Suprapubic skin (tissue), 4 donors: ENCODE data around the gene SFSWAP. TPM values are rescaled to one million over a fixed set of nuclear protein-coding genes. Genes with fewer than 3 reads are reported as not detected.

ENCODE experiments used
- DNase-seq, 2 donors: peaks; one replicate each; pipeline ENCODE4 v3.0.0-alpha.2; 2019; ENCODE audit warnings: low spot score in 2 of 2
- H3K27ac ChIP-seq: fragments of 200-600 bp; sonication (generic); one replicate; pipeline ENCODE4 v1.5.1; 2019
- H3K27me3 ChIP-seq: fragments of 200-600 bp; sonication (generic); one replicate; pipeline ENCODE4 v1.5.1; 2019
- H3K36me3 ChIP-seq: fragments of 200-600 bp; sonication (generic); one replicate; pipeline ENCODE4 v1.5.1; 2019
- H3K4me1 ChIP-seq: fragments of 200-600 bp; sonication (generic); one replicate; pipeline ENCODE4 v1.5.1; 2019
- H3K4me3 ChIP-seq: fragments of 200-600 bp; sonication (generic); one replicate; pipeline ENCODE4 v1.5.1; 2019; ENCODE audit warnings: mild to moderate bottlenecking
- H3K9me3 ChIP-seq: fragments of 200-600 bp; sonication (generic); one replicate; pipeline ENCODE4 v1.5.1; 2019
- EP300 ChIP-seq: sonication (generic); formaldehyde crosslinking; IDR thresholded peaks from one replicate; pipeline ENCODE4 v1.6.1; 2017; ENCODE audit warnings: antibody characterized with exemption
- POLR2A ChIP-seq, 2 donors: fragments of 450-650 bp; IDR thresholded peaks; one replicate each; pipeline ENCODE4 v1.6.1; 2017; ENCODE audit warnings: antibody characterized with exemption in 2 of 2, mild to moderate bottlenecking in 2 of 2, moderate library complexity in 2 of 2
- POLR2AphosphoS5 ChIP-seq, 3 donors: sonication (generic); formaldehyde crosslinking; IDR thresholded peaks; one replicate each; pipeline ENCODE4 v1.6.1; 2017; ENCODE audit warnings: antibody characterized with exemption in 3 of 3
- WGBS: methylation state at CpG from one replicate; pipeline ENCODE4 v1.1.5; 2018; 5-methylcytosine and 5-hydroxymethylcytosine counted together
- total RNA-seq, 4 donors: library from RNA; depleted of rRNA; stranded (reverse); fragments of >200 nt; gene quantifications; one replicate each; pipeline ENCODE4 v1.1.0, GENCODE V29; 2016
- TF ChIP-seq, protein P1 (sequence below), 2 donors: fragments of 200-600 bp in 1 of 2; fragments of 450-650 bp in 1 of 2; sonication (generic) in 1 of 2; IDR thresholded peaks; one replicate each; pipeline ENCODE4 v1.5.1; 2016 to 2019; ENCODE audit warnings: antibody characterized with exemption in 2 of 2, mild to moderate bottlenecking in 1 of 2, moderate library complexity in 1 of 2

SFSWAP gene
- total RNA-seq, 4 donors from 2014 or later, result 41.3 to 107 (median 49.9) TPM

- H3K9me3 ChIP-seq, result no peaks in the 10 kb centered on the region
- peaks cover 49% of the 10 kb centered on the region for H3K27me3 ChIP-seq
- 83% methylated on average over 20 of the region's 23 CpGs for WGBS
- no peak overlapping the region for H3K4me3 ChIP-seq
- DNase-seq, result peak in 1 of 2 donors; percentile 62
- H3K36me3 ChIP-seq, result no peaks in the 10 kb centered on the region
- peaks cover 37% of the 10 kb centered on the region for H3K4me1 ChIP-seq
- no peak overlapping the region for H3K27ac ChIP-seq
- TF ChIP-seq, protein P1, sequence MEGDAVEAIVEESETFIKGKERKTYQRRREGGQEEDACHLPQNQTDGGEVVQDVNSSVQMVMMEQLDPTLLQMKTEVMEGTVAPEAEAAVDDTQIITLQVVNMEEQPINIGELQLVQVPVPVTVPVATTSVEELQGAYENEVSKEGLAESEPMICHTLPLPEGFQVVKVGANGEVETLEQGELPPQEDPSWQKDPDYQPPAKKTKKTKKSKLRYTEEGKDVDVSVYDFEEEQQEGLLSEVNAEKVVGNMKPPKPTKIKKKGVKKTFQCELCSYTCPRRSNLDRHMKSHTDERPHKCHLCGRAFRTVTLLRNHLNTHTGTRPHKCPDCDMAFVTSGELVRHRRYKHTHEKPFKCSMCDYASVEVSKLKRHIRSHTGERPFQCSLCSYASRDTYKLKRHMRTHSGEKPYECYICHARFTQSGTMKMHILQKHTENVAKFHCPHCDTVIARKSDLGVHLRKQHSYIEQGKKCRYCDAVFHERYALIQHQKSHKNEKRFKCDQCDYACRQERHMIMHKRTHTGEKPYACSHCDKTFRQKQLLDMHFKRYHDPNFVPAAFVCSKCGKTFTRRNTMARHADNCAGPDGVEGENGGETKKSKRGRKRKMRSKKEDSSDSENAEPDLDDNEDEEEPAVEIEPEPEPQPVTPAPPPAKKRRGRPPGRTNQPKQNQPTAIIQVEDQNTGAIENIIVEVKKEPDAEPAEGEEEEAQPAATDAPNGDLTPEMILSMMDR (IDR thresholded peaks at IDR 0.05), result no peak
- TF ChIP-seq POLR2A (IDR thresholded peaks at IDR 0.05) (no peak), EP300 (no peak), POLR2AphosphoS5 (IDR thresholded peaks at IDR 0.05) (no peak)
These were observed 115.4 kb downstream of the SFSWAP start for GRCh38 chr12:131826097-131826928.

GRCh38 chr12:131827961-131828534 lies 117.2 kb downstream of the SFSWAP start, which contains the start of gene MMP17:
MMP17 (plus strand) TSS chr12:131828393; CDS start chr12:131828495, 102 bp downstream.
- Histone ChIP-seq H3K36me3 (no peaks in the 10 kb centered on the region), H3K4me3 (peak within 1 kb of the TSS; percentile 68), H3K9me3 (no peaks in the 10 kb centered on the region), H3K27me3 (peaks cover 60% of the 10 kb centered on the region), H3K27ac (peak within 1 kb of the TSS; percentile 14), H3K4me1 (peaks cover 47% of the 10 kb centered on the region)
- 0% methylated on average over 6 of the region's 86 CpGs for WGBS
- TF ChIP-seq, protein P1 (IDR thresholded peaks at IDR 0.05), result no peak
- TF ChIP-seq EP300 (no peak), POLR2AphosphoS5 (IDR thresholded peaks at IDR 0.05) (no peak), POLR2A (IDR thresholded peaks at IDR 0.05) (no peak)
- peak in 1 of 2 donors; percentile 80 for DNase-seq

DNA sequence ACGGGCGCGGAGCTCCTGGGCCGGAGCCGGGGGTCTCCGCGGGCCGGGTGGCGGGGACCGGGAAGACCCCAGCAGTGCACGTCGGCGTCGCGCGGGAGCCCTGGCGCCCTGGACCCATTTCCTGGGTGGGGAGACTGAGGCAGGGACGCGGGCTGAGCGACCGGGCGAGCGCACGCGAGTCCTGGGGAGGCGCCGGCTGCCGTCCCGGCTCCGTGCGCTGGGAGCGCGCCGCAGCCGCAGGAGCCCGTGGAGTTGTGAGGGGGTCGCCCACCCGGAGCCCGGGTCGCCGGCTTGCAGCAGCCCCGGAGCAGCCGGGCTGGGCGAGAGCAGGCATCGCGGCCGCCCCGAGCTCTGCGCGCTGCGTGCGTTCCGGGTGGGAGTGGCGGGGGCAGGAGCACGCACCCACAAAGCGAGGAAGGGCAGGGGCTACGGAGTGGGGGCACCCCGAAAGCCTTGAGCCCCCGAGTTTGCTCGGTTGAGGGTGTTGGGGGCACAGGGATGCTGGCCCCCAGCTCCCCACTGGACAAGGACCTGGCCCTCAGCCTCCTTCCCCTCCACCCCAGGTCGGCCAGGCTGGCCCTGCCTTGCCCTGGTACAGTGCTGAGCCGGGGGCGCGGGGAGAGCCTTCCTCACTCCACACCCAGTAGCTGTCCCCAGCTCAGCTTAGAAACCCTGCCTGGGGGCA lies 117.9 kb downstream of the SFSWAP start:
- no CpG with 5 or more reads among the region's 64 CpGs for WGBS
- Histone ChIP-seq H3K36me3 (no peaks in the 10 kb centered on the region), H3K27ac (peak overlapping the region; percentile 14), H3K9me3 (no peaks in the 10 kb centered on the region), H3K4me3 (peak overlapping the region; percentile 68), H3K4me1 (peaks cover 47% of the 10 kb centered on the region), H3K27me3 (peaks cover 68% of the 10 kb centered on the region)
- DNase-seq, result no peak
- no peak for TF ChIP-seq POLR2AphosphoS5 (IDR thresholded peaks at IDR 0.05)

DNA sequence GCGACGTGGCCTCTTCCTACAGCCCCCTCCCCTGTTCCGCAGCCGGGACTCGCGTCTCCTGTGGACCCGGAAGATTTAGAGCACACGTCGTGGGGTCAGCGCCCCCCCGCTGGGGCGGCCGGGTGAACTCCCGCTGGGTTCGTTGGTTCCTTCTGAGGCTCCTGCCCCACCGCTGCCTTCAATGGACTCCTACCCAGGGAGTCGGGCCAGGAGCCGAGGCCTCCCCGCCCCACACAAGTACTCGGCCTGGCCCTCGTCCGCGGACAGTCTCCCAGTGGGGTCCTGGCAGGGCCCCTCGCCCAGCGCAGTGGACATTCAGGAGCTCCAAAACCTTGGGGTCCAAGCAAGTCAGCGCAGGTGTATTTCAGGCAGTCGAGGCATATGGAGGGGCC lies 118.5 kb downstream of the SFSWAP start:
- Histone ChIP-seq H3K36me3 (no peaks in the 10 kb centered on the region), H3K27ac (peak overlapping the region; percentile 14), H3K27me3 (peaks cover 73% of the 10 kb centered on the region), H3K4me1 (peaks cover 47% of the 10 kb centered on the region), H3K9me3 (no peaks in the 10 kb centered on the region), H3K4me3 (peak overlapping the region; percentile 68)
- TF ChIP-seq POLR2AphosphoS5 (IDR thresholded peaks at IDR 0.05), result no peak
- no peak for TF ChIP-seq POLR2A (IDR thresholded peaks at IDR 0.05)
- WGBS, result 5% methylated on average over 11 of the region's 27 CpGs
- DNase-seq, result peak in 1 of 2 donors; percentile 83

- DNase-seq, result peak in 1 of 2 donors; percentile 80
- Histone ChIP-seq H3K27me3 (peaks cover 78% of the 10 kb centered on the region), H3K36me3 (no peaks in the 10 kb centered on the region), H3K27ac (no peak overlapping the region), H3K9me3 (no peaks in the 10 kb centered on the region), H3K4me3 (peak overlapping the region; percentile 68), H3K4me1 (peaks cover 47% of the 10 kb centered on the region)
- WGBS, result 1% methylated on average over 14 of the region's 28 CpGs
- TF ChIP-seq POLR2A (IDR thresholded peaks at IDR 0.05) (no peak), POLR2AphosphoS5 (IDR thresholded peaks at IDR 0.05) (no peak)
- TF ChIP-seq, protein P1 (IDR thresholded peaks at IDR 0.05), result no peak
These were observed 119.0 kb downstream of the SFSWAP start for GRCh38 chr12:131829791-131830334.
